ENCODE results near the gene SLC37A2.

DNA sequence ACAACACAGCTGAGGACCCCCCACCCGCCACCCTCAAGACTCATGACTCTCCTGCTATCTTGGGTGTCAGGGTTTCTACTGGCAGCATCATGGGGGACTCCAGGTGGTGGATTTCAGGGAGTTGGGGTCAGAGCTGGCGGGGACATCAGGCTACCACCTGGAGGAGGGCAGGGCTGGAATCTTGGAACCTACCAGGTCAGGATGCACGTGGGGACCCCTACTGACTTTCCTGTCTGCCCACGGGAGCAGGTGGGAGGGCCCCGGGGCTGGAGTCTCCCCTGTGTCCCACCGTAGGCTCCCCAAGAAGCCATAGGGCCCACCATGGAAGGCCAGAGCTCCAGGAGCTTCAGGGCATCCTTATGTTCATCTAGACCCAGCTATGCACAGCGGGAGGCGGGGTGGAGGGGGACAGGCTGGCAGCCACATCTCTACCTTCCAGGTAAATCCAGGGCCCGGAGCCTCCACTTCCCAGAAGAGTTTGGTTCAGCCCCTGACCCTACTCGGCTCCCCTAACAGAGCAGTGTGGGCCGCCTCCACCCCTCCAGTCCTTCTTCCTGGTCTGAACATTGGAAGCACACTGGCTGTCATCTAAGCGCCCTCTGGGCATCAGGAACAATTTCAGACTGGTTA lies 10.0 kb downstream of the SLC37A2 start:
- no peak for TF ChIP-seq EZH2 (IDR thresholded peaks at IDR 0.05)
- no peak for TF ChIP-seq POLR2AphosphoS5 (IDR thresholded peaks at IDR 0.05; ENCODE audit: borderline replicate concordance, low read depth, low read length)
